SK-N-MC (cell line): Measurements from ENCODE around the gene WDR3.

Experiments used
- DNase-seq: peaks from one replicate; pipeline ENCODE4 v3.0.0-alpha.2; 2011; ENCODE audit warnings: low read depth, low spot score
- H3K27ac ChIP-seq: fragments of 200-600 bp; sonication (generic); 2 replicates; pipeline ENCODE4 v1.5.1; 2016; ENCODE audit warnings: mixed run types
- H3K36me3 ChIP-seq: fragments of 200-600 bp; sonication (generic); 2 replicates; pipeline ENCODE4 v1.6.1; 2017; ENCODE audit warnings: antibody characterized with exemption, low read length, mixed read lengths; ENCODE audit not compliant: insufficient read depth
- H3K4me3 ChIP-seq: fragments of 200-600 bp; sonication (generic); 2 replicates; pipeline ENCODE4 v1.5.1; 2016
- H3K9ac ChIP-seq: fragments of 200-600 bp; sonication (generic); 2 replicates; pipeline ENCODE4 v1.8.0; 2017; ENCODE audit warnings: mixed run types, mixed read lengths; ENCODE audit not compliant: insufficient read length
- H3K9me3 ChIP-seq: fragments of 200-600 bp; sonication (generic); 2 replicates; pipeline ENCODE4 v1.6.1; 2017; ENCODE audit warnings: low read depth, mild to moderate bottlenecking, antibody characterized with exemption, low read length, moderate library complexity, mixed read lengths
- EZH2 ChIP-seq: fragments of 200-600 bp; sonication (generic); IDR thresholded peaks from one replicate; pipeline ENCODE4 v1.6.1; 2017; ENCODE audit warnings: antibody characterized with exemption
- FOXP2 ChIP-seq: optimal IDR thresholded peaks from 2 replicates; pipeline ENCODE3; 2011; ENCODE audit warnings: mild to moderate bottlenecking, moderate library complexity; ENCODE audit not compliant: insufficient read depth; ENCODE audit errors: extremely low read length, control extremely low read depth
- POLR2AphosphoS5 ChIP-seq: IDR thresholded peaks from 2 replicates; pipeline ENCODE4 v1.6.1; 2012; ENCODE audit warnings: mild to moderate bottlenecking, low read depth, low read length, borderline replicate concordance

Gene WDR3

GRCh38 chr1:117928881-117929342 lies 627 bp upstream of the WDR3 start:
- peak overlapping the region; percentile 91 for H3K4me3 ChIP-seq
- no peak for DNase-seq

GRCh38 chr1:117930173-117930447 lies 571 bp downstream of the WDR3 start:
- DNase-seq = no peak
- no peak overlapping the region for H3K27ac ChIP-seq
- H3K9ac ChIP-seq = peak overlapping the region; percentile 91
- H3K36me3 ChIP-seq = peaks cover 31% of the 10 kb centered on the region
- H3K4me3 ChIP-seq = peak overlapping the region; percentile 91
- TF ChIP-seq FOXP2 (no peak), EZH2 (no peak), POLR2AphosphoS5 (no peak)
- H3K9me3 ChIP-seq = no peaks in the 10 kb centered on the region

More at GRCh38 chr1:117928881-117929342, 627 bp upstream of the WDR3 start:
- H3K9ac ChIP-seq = peak overlapping the region; percentile 91
- H3K27ac ChIP-seq = no peak overlapping the region
- H3K9me3 ChIP-seq = no peaks in the 10 kb centered on the region
- no peak for TF ChIP-seq EZH2
- TF ChIP-seq FOXP2 = no peak
- TF ChIP-seq POLR2AphosphoS5 = no peak
- peaks cover 19% of the 10 kb centered on the region for H3K36me3 ChIP-seq

GRCh38 chr1:117930484-117930883 lies 945 bp downstream of the WDR3 start:
- no peak for TF ChIP-seq EZH2
- TF ChIP-seq FOXP2 = no peak
- TF ChIP-seq POLR2AphosphoS5 = no peak
- H3K27ac ChIP-seq = no peak overlapping the region
- H3K4me3 ChIP-seq = peak overlapping the region; percentile 91
- DNase-seq = no peak
- no peaks in the 10 kb centered on the region for H3K9me3 ChIP-seq
- peaks cover 35% of the 10 kb centered on the region for H3K36me3 ChIP-seq
- peak overlapping the region; percentile 91 for H3K9ac ChIP-seq

- H3K27ac ChIP-seq = no peak overlapping the region
- H3K9me3 ChIP-seq = no peaks in the 10 kb centered on the region
- H3K9ac ChIP-seq = no peak overlapping the region
- no peak for TF ChIP-seq EZH2
- no peak for TF ChIP-seq POLR2AphosphoS5
- TF ChIP-seq FOXP2 = no peak
- no peak overlapping the region for H3K4me3 ChIP-seq
- no peak for DNase-seq
- H3K36me3 ChIP-seq = peaks cover 52% of the 10 kb centered on the region
Observed at GRCh38 chr1:117932576-117932975, 3.0 kb downstream of the WDR3 start.

GRCh38 chr1:117933769-117934168 lies 4.2 kb downstream of the WDR3 start:
- no peak overlapping the region for H3K4me3 ChIP-seq
- no peak for TF ChIP-seq FOXP2
- no peak for TF ChIP-seq POLR2AphosphoS5
- TF ChIP-seq EZH2 = no peak

GRCh38 chr1:117942293-117942692 lies 12.8 kb downstream of the WDR3 start:
- no peak for TF ChIP-seq POLR2AphosphoS5
- TF ChIP-seq EZH2 = no peak
- TF ChIP-seq FOXP2 = no peak
- peaks cover 94% of the 10 kb centered on the region for H3K36me3 ChIP-seq
- no peak overlapping the region for H3K4me3 ChIP-seq
- H3K9ac ChIP-seq = no peak overlapping the region
- no peak for DNase-seq
- no peaks in the 10 kb centered on the region for H3K9me3 ChIP-seq
- H3K27ac ChIP-seq = no peak overlapping the region

More at GRCh38 chr1:117933769-117934168, 4.2 kb downstream of the WDR3 start:
- no peak overlapping the region for H3K9ac ChIP-seq
- no peaks in the 10 kb centered on the region for H3K9me3 ChIP-seq
- DNase-seq = no peak
- peaks cover 64% of the 10 kb centered on the region for H3K36me3 ChIP-seq
- H3K27ac ChIP-seq = no peak overlapping the region

GRCh38 chr1:117952386-117952785 lies 22.8 kb downstream of the WDR3 start:
- DNase-seq = no peak
- Histone ChIP-seq H3K9ac (no peak overlapping the region), H3K27ac (no peak overlapping the region), H3K4me3 (no peak overlapping the region), H3K36me3 (peaks cover 99% of the 10 kb centered on the region), H3K9me3 (no peaks in the 10 kb centered on the region)
- TF ChIP-seq EZH2 = no peak
- TF ChIP-seq POLR2AphosphoS5 = no peak
- no peak for TF ChIP-seq FOXP2

GRCh38 chr1:117959364-117959763 lies 29.8 kb downstream of the WDR3 start:
- DNase-seq = peak; percentile 87
- H3K36me3 ChIP-seq = peaks cover 84% of the 10 kb centered on the region
- peak overlapping the region; percentile 96 for H3K27ac ChIP-seq
- TF ChIP-seq EZH2 = no peak
- TF ChIP-seq POLR2AphosphoS5 = 0 out of 2 replicates have a peak, but pooled peaks have one; percentile 19
- no peak for TF ChIP-seq FOXP2
- H3K9ac ChIP-seq = peak overlapping the region; percentile 9
- H3K4me3 ChIP-seq = peak overlapping the region; percentile 57
- no peaks in the 10 kb centered on the region for H3K9me3 ChIP-seq
